Amniotic stem cell (primary cell): ENCODE results near the gene TSTD1.
"Not testable (repeated sequence)": the region's sequence is repeated elsewhere in the genome, so short reads cannot be mapped to it uniquely, and the experiment has no call there.

Experiments used
- DNase-seq: peaks from one replicate; lab custom pipeline; 2025; lab: John Stamatoyannopoulos, UW

Gene TSTD1

GRCh38 chr1:161037661-161038522 lies 872 bp downstream of the TSTD1 start:
- DNase-seq = no peak

DNA sequence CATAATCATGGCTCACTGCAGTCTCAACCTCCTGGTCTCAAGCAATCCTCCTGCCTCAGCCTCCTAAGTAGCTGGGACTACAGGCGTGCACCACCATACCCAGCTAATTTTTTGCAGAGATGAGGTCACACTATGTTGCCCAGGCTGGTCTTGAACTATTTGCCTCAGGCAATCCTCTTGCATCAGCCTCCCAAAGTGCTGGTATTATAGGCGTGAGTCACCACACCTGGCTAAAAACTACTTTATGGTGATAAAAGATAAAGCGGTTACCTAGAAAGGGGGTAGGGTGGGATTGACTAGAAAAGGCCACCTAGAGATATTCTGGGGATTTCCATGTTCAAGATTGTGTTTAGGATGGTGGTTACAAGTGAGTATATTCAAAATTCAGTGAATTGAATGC lies 5.0 kb downstream of the TSTD1 start:
- no peak for DNase-seq

- DNase-seq = no peak
These were observed 6.4 kb downstream of the TSTD1 start for GRCh38 chr1:161032409-161032808.

GRCh38 chr1:161031874-161032273 lies 6.9 kb downstream of the TSTD1 start:
- DNase-seq = no peak

DNA sequence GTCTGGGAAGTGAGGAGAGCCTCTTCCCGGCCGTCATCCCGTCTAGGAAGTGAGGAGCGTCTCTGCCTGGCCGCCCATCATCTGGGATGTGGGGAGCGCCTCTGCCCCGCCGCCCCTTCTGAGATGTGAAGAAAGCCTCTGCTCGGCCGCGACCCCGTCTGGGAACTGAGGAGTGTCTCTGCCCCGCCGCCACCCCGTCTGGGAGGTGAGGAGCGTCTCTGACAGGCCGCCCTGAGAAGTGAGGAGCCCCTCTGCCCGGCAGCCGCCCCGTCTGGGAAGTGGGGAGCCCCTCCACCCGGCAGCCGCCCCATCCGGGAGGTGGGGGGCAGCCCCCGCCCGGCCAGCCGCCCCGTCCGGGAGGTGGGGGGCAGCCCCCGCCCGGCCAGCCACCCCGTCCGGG lies 9.3 kb downstream of the TSTD1 start:
- DNase-seq = not testable (repeated sequence)

GRCh38 chr1:161026954-161027353 lies 11.8 kb downstream of the TSTD1 start:
- DNase-seq = not testable (repeated sequence)

DNA sequence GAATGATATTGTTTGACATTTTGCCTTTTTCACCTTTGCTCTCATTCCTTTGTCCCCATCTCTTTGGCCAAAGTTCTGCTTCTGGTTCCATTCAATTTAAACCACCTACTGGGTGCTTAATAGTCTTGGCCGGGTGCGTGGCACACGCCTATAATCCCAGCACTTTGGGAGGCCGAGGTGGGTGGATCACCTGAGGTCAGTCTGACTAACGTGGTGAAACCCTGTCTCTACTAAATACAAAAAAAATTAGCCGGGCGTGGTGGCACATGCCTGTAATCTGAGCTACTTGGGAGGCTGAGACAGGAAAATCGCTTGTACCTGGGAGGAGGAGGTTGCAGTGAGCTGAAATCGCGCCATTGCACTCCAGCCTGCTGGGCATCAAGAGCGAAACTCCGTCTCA lies 16.3 kb downstream of the TSTD1 start:
- DNase-seq = not testable (repeated sequence)

GRCh38 chr1:161021970-161022353 lies 16.8 kb downstream of the TSTD1 start:
- no peak for DNase-seq

- DNase-seq = no peak
These were observed 17.4 kb downstream of the TSTD1 start for GRCh38 chr1:161021165-161021969.

GRCh38 chr1:161020509-161021164 lies 18.1 kb downstream of the TSTD1 start, which contains the start of gene F11R:
Gene F11R, minus strand, starts transcription at chr1:161021152. Its CDS starts 79 bp downstream, at chr1:161021073.
- DNase-seq = no peak

DNA sequence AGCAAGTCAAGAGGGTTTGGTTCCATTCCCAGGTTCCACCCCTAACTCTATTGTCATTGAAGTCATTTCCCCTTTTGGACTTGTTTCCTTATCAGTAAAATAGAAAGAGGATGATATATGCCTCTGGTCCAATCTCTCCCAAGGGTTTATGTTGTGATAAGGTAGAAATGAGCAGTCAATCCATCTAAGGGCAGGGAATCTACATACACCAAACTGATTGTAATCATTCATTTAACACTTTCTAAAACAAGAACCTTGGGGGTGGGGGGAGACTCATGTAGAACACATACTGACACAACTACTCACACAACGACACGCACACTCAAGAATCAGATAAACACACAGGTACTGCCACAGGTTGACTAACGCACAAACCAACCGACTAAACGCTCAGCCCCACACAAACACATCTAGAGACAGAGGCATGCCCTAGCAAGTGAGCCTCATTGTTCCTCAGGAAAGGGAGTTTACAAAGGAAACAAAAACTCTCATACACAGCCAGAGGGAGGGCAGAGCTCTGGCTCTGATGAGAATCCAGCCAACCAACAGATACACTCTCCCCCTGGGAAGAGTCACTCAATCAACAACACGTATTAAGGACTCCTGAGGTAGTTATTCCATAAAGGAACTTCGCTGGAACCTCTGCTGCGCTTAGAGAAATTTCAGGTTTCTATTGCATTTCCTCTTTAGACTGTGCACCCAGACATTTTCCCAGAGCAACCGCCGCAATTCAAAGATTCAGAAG lies 18.8 kb downstream of the TSTD1 start:
- DNase-seq = no peak

DNA sequence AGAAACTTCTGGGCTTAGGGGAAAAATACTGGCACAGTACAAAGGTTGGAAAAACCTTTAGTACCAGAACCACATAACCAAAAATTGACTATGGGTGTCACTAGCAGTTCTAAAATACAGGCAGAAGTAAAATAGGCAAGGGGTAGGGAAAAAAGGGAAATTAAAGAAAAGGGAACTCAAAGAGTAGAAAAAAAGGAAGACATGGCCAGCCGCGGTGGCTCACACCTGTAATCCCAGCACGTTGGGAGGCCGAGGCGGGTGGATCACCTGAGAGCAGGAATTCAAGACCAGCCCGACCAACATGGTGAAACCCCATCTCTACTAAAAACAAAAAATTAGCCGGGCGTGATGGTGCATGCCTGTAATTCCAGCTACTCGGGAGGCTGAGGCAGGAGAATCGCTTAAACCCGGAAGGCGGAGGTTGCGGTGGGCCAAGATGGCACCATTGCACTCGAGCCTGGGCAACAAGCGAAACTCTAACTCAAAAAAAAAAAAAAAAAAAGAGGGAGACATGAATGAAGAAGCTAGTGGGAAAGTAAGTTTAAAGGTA lies 19.6 kb downstream of the TSTD1 start:
- not testable (repeated sequence) for DNase-seq

DNA sequence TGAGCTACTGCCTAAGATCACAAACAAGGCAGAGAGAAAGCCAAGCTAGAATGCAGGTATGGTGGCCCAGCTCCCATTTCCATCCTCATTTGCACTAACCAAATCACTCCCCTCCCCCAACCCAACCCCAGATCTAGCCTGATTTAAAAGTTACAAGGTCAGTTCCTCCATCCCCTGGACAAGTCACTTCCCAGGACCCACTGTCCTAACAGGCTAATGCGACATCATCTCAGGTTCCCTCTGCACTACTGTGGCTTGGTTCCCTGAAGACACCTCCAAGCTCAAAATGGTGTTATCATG lies 20.2 kb downstream of the TSTD1 start:
- DNase-seq = no peak

GRCh38 chr1:161017756-161018630 lies 20.8 kb downstream of the TSTD1 start:
- DNase-seq = no peak

- DNase-seq = not testable (repeated sequence)
These were observed 21.6 kb downstream of the TSTD1 start for GRCh38 chr1:161017181-161017580.

DNA sequence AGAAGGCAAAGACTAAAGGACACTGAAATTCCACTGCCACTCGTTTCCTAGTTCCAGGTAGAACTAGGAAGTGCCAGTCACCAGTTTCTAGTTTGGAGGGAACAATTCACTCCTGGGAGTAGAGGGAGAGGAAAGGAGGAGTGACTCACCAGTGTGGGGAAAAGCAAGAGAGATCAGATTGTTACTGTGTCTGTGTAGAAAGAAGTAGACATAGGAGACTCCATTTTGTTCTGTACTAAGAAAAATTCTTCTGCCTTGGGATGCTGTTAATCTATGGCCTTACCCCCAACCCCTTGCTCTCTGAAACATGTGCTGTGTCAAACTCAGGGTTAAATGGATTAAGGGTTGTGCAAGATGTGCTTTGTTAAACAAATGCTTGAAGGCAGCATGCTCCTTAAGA lies 22.1 kb downstream of the TSTD1 start:
- DNase-seq = not testable (repeated sequence)

DNA sequence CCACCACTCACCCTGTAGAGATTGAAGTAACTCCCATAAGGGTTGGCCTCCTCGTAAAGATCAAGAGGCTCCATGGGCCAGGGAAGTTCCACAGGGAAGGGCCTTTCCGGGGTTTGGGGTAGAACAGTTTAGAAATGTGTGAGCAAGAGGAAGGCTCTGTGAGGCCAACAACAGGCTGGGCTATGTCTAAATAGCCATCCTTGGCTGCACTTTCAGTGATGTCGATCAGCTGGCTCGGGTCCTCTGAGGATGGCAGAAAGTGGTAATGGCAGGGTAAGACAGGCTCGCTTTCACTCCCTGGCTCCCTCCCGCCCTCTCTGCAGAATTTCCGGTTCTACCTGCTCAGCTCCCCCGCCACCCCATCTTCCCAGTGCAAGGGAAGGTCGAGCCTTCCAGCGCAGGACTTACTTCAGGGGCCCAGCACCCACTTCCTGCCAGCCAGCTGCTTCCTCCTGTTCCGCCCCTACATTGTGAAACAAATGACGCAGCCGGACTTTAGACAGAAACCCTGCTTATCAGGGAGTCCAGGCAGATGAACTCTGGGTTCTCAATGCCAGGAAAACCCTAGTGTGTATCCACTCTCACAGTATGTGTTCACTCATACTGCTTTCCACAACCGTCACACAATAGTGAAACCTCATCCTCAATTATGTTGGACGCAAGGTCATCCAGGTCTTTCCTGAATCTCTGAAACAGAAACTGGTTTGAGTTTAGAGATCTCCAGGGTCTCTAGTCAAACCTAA lies 25.1 kb downstream of the TSTD1 start:
- DNase-seq = no peak

DNA sequence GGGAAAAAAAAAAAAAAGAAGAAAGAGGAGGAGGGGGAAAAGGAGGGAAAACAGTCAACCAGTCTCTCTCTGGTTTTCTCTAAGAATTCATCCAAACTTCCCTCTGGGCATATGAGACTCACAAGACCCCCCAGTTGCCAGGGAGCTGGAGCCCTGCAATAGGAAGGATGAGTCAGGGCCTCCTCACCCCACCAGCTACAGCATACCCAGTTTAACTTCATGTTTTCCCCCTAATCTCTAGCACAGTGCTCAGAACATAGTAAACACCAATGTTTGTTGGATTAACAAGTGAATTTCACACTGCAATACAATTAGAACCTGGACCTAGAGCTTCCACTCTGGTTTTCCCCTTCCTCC lies 25.7 kb downstream of the TSTD1 start:
- no peak for DNase-seq

DNA sequence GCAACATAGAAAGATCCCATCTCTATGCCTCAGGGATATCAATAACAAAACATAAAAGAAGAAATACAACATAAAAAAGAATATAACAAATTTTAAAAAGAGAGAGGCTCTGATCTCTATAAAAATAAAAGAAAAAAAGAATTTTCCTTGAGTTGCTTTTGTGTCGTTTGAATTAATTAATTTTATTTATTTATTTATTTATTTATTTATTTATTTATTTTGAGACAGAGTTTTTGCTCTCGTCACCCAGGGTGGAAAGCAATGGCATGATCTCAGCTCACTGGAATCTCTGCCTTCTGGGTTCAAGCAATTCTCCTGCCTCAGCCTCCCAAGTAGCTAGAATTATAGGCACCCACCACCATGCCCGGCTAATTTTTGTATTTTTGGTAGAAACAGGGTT lies 26.3 kb downstream of the TSTD1 start:
- no peak for DNase-seq

- DNase-seq = no peak
These were observed 29.1 kb downstream of the TSTD1 start for GRCh38 chr1:161009602-161010211.
